ENCODE measurements around the gene RNASE11. TPM values are rescaled to one million over a fixed set of nuclear protein-coding genes. Genes with fewer than 3 reads are reported as not detected.
A peak's percentile ranks its signal among the peaks of the same experiment; 100 is the strongest.

RNASE11 gene
- total RNA-seq, 2 donors from 2014 or later = not detected

DNA sequence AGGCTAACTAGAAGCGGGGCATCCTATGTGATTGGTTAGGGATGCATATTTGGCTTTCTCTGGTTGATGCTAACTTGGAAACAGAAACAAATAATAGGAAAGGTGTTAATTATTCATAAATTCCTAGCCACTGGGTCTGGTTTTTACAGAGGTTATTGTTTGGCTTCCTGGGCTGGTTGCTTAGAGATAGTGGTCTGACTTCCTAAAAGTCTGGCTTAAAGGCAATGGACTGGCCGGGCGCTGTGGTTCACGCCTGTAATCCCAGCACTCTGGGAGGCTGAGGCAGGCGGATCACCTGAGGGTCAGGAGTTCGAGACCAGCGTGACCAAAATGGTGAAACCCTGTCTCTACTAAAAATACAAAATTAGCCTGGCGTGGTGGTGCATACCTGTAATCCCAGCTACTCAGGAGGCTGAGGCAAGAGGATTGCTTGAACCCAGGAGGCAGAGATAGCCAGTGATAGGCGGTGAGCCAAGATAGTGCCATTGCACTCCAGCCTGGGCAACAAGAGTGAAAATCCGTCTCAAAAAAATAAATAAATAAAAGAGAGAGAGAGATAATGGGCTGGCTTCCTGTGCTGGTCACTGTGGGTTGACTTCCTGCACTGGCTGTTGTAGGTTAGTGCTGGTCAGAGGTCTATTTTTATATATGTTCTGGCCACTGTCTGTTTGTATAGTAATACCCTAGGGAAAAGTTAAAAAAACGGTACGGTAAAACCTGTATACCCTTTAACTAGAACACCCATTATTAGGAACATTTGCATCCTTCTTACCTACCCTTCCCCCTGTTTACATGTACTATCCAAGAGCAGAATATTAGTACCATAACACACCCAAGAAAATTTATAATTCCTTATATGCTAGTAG lies 29.6 kb upstream of the RNASE11 start:
- intact Hi-C loops (cut with DNase I) = loop anchor here in 1 of 2 donors (10.0 kb wide), 1 partner anchor 153 kb away; the partner anchor contains the start of genes PIP4P1 and PNP
- DNase-seq (ENCODE audit: low spot score) = no peak

DNA sequence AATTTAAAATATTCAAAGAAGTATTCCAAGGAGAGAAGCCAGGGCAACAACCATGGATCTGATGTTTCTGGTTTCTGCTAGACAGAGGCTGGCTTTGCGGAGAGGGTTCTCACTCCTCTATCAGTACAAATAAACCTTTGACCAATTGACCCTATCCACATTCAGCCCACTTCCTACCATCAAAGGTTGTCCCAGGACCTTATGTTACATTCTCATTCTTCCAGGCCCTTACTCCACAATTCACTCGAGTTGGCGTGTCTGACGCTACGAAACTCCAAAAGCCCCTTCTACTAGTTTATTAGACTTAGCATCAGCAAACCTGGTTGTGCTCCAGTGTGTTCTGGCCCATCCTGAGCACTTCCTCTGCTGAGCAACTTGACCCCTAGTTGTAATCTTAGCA lies 28.2 kb upstream of the RNASE11 start:
- no peak for DNase-seq (ENCODE audit: low spot score)
- intact Hi-C loops (cut with DNase I) = loop anchor here in 1 of 2 donors (10.0 kb wide), 1 partner anchor 151 kb away; the partner anchor contains the start of genes PIP4P1 and PNP

DNA sequence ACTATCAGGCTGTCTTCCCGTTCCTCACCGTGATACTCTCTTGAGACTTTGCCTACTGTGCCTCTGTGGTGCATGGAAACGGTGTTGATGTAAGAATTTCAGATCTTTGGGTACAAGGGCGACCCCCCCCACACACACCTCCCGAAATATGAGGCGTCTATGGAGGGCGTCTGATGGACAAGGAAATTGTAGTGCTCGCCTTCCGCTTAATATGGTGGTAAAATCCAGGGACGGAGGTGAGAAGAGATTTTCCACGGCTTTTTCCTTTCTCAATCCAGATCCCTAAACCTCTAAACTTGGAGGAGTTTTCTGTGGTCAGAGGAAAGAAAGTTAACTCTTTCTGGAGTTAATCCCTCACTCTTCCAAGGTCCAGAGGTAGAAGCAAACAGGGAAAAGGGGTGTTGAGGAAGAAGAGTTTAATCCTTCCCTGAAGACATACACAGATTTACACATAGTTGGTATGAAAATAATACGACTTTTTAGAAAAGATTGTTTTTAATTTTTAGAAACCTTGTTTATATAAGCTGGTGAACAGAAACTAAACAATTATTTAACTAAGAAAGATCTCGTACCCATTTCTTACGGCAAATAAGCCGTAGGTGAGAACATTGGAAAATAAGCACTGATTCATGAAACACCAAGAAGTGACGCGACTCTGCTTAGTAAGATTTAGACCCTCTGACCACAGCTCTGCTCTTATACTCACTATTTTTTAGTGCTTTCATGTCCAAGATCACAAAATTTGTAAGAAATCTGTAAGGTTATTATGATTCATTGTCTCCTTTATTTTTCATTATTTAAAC lies 26.4 kb upstream of the RNASE11 start:
- DNase-seq (ENCODE audit: low spot score) = no peak
- intact Hi-C loops (cut with DNase I) = loop anchor here (5.0 to 10.0 kb wide), 4 partner anchors 68 to 202 kb away; partner anchors contain the start of genes ANG (in 1 of the 2), PIP4P1 (in 1 of the 2), PNP (in 1 of the 2) and RNASE4 (in 1 of the 2)

GRCh38 chr14:20613094-20614037 lies 25.6 kb upstream of the RNASE11 start:
- peak; percentile 93 for DNase-seq (ENCODE audit: low spot score)
- intact Hi-C loops (cut with DNase I) = loop anchor here (5.0 to 10.0 kb wide), 4 partner anchors 69 to 201 kb away; partner anchors contain the start of genes ANG (in 1 of the 2), PIP4P1 (in 1 of the 2), PNP (in 1 of the 2) and RNASE4 (in 1 of the 2)

DNA sequence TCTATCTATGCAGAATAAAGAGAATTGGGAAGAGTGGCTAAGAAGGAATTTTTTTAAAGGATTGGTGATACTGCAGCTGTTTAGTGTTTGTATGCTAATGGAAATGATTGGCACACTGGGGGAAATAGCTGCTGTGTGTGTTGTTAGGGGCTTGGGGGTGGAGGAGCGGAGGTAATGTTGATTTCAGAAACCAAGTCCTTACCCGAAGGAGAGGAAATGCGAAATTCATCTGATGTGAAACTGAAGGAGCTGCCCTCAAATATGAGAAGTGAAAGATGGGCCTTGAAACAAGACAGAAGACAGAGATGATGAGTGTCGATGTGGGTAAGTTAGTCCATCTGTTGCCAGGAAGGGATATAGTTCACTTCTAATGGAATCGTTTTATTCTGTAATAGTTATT lies 24.6 kb upstream of the RNASE11 start:
- DNase-seq (ENCODE audit: low spot score) = no peak
- intact Hi-C loops (cut with DNase I) = loop anchor here (5.0 to 10.0 kb wide), 4 partner anchors 70 to 200 kb away; partner anchors contain the start of genes ANG (in 1 of the 2), PIP4P1 (in 1 of the 2), PNP (in 1 of the 2) and RNASE4 (in 1 of the 2)

DNA sequence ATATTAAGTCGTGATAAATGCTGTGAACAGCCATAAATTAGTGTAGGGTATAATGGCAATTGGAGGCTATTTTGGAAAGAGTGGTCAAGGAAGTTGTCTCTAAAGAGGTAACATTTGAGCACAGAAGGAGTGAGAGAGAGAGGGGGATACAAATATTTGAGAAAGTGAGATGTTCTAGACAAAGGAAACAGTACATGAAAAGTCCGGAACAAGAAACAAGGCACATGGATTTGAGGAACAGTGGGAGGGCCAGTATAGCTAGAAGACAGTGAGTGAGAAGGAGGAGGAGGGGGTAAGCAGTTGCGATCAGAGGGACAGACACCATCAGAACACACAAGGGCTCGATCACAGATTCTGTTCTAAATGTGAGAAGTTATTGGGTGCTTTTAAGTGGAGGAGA lies 23.5 kb upstream of the RNASE11 start:
- DNase-seq (ENCODE audit: low spot score) = no peak
- intact Hi-C loops (cut with DNase I) = loop anchor here (5.0 to 10.0 kb wide), 4 partner anchors 71 to 199 kb away; partner anchors contain the start of genes ANG (in 1 of the 2), PIP4P1 (in 1 of the 2), PNP (in 1 of the 2) and RNASE4 (in 1 of the 2)

- DNase-seq (ENCODE audit: low spot score) = peak; percentile 90
- intact Hi-C loops (cut with DNase I) = loop anchor here (5.0 to 10.0 kb wide), 4 partner anchors 72 to 198 kb away; partner anchors contain the start of genes ANG (in 1 of the 2), PIP4P1 (in 1 of the 2), PNP (in 1 of the 2) and RNASE4 (in 1 of the 2)
Observed at GRCh38 chr14:20610002-20610765, 22.4 kb upstream of the RNASE11 start.

DNA sequence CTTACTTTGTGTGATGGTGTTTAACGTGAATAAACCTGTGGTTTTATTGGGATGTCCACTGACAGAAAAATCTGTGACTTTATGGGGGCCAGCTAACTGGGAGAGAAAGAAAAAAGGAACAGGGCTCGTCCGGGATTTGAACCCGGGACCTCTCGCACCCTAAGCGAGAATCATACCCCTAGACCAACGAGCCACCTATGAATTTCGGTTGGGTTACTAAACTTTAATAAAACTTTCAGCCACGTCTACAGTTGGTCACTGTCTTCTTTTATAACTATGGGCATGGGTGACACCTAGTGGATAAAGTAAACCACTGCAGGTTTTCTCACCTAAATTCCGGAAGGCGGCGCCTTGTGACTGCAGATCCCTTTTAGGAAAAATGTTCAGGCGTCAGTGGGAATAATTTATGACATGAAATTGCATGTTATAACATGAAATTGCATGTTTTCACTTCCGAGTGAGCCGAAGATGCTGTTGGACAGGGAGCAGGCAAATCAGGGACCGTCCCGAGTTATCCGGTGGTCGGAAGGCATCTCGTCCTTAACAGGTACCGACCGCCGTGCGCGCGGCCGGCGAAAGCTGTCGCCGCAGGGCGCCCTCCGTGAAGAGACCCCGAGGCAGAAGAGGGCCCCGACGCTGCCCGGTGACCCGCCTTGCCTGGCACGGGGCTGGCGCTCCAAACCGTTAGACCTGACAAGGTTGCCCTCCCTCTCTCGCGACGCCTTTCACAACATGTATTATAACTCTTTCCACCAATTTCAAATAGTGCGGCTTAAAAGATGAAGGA lies 21.6 kb upstream of the RNASE11 start:
- peak; percentile 85 for DNase-seq (ENCODE audit: low spot score)

DNA sequence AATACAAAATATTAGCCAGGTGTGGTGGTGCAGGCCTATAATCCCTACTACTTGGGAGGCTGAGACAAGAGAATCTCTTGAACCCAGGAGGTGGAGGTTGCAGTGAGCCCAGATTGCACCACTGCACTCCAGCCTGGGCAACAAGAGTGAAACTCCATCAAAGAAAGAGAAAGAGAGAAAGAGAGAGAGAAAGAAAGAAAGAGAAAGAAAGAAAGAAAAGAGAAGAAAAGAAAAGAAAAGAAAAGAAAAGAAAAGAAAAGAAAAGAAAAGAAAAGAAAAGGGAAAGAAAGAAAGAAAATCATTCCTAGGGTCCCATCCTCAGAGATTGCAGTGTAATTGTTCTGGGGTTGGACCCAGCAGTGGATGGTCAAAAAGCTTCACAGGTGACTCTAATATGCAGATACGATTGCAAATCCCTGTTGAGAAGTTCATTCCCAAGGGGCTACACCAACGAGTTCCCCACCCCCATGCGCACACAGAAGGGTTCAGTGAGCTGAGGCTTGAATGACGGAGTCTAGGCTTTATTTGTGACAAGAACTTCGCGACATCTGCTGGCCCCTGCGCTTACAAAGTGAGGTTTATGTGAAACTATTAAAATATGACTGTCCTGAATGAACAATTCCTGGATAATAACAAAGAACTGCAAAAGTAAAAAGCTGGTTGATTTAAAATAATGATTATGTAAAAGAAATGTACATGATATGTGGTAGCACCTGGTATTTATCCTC lies 20.7 kb upstream of the RNASE11 start:
- DNase-seq (ENCODE audit: low spot score) = no peak
- intact Hi-C loops (cut with DNase I) = loop anchor here (10.0 kb wide), 3 partner anchors 74 to 284 kb away; partner anchors contain the start of gene CCNB1IP1 (in 1 of the 2)

More for the DNA sequence above, 21.6 kb upstream of the RNASE11 start:
- intact Hi-C loops (cut with DNase I) = loop anchor here (5.0 to 10.0 kb wide), 7 partner anchors 73 to 285 kb away; partner anchors contain the start of genes ANG (in 1 of the 2), CCNB1IP1 (in 1 of the 2), PIP4P1 (in 1 of the 2) and PNP (in 1 of the 2)

GRCh38 chr14:20607617-20608016 lies 19.8 kb upstream of the RNASE11 start:
- DNase-seq (ENCODE audit: low spot score) = no peak
- intact Hi-C loops (cut with DNase I) = loop anchor here (10.0 kb wide), 3 partner anchors 73 to 283 kb away; partner anchors contain the start of gene CCNB1IP1 (in 1 of the 2)

GRCh38 chr14:20606902-20607242 lies 19.1 kb upstream of the RNASE11 start:
- intact Hi-C loops (cut with DNase I) = loop anchor here (10.0 kb wide), 3 partner anchors 72 to 282 kb away; partner anchors contain the start of gene CCNB1IP1 (in 1 of the 2)
- no peak for DNase-seq (ENCODE audit: low spot score)

- DNase-seq (ENCODE audit: low spot score) = no peak
- intact Hi-C loops (cut with DNase I) = loop anchor here (10.0 kb wide), 3 partner anchors 72 to 282 kb away; partner anchors contain the start of gene CCNB1IP1 (in 1 of the 2)
Observed at GRCh38 chr14:20606190-20606901, 18.5 kb upstream of the RNASE11 start.

DNA sequence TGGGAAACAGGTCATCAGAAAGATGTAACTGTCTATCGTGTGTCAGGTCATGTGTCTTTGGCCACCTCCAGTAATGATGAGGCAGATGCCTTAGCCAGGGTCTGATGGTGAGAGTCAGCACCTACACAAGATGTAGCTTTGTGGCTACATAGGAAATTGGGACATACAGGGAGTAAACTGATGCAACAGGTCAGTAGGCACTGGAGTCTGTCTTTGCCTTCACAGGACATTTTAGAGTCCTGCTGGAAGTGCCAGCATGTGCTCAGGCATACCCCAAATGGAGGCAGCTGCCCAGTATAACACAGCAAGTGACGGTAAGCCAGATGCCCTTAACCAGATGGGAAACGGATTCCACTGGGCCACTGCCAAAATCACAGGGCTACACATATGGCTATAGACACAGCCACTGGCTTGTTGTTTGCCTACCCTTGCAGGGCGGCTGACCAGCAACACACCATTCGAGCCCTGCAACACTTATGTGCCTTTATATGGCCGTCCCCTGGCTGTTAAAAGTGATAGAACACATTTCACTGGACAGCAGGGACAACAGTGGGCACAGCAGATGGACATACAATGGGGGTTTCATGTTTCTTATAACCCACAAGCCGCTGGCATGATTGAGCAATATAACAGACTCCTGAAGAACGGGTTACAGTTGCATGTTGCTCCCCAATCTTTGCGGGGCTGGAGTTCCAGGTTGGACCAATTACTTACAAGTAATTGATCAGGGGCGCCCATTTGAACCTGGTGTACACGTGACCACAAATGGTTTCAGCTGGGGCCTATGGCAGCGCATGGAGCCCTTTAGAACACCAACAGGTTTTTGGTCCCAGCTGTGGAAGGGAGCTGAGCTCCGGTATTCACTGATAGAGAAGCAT lies 16.3 kb upstream of the RNASE11 start:
- intact Hi-C loops (cut with DNase I) = loop anchor here (10.0 kb wide), 3 partner anchors 69 to 279 kb away; partner anchors contain the start of gene CCNB1IP1 (in 1 of the 2)
- DNase-seq (ENCODE audit: low spot score) = no peak

GRCh38 chr14:20602583-20602982 lies 14.8 kb upstream of the RNASE11 start:
- intact Hi-C loops (cut with DNase I) = loop anchor here (10.0 kb wide), 3 partner anchors 68 to 278 kb away; partner anchors contain the start of gene CCNB1IP1 (in 1 of the 2)
- no peak for DNase-seq (ENCODE audit: low spot score)

Data from posterior vena cava (tissue), 2 donors.